Measurements from ENCODE around the gene NOS1.
"Not testable (repeated sequence)": the region's sequence is repeated elsewhere in the genome, so short reads cannot be mapped to it uniquely, and the experiment has no call there.

NOS1 gene

DNA sequence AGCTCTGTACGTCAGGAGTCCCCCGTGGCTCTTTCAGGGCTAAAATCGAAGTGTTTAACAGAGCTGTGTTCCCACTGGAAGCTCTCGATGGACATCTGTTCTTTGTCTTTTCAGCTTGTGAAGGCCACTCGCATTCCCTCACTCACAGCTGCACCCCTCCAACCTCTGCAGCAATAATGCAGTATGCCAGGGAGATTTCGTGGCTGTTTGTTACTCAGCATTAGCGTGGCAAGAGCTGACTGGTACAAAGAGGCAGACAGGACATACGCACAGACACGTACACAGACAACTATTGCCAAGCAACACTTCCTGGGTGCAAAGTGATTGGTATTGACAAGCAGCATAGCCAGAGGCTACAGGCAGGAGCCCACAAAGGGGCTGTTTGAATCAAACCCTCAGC lies 159.4 kb downstream of the NOS1 start:
- no peak for DNase-seq

DNA sequence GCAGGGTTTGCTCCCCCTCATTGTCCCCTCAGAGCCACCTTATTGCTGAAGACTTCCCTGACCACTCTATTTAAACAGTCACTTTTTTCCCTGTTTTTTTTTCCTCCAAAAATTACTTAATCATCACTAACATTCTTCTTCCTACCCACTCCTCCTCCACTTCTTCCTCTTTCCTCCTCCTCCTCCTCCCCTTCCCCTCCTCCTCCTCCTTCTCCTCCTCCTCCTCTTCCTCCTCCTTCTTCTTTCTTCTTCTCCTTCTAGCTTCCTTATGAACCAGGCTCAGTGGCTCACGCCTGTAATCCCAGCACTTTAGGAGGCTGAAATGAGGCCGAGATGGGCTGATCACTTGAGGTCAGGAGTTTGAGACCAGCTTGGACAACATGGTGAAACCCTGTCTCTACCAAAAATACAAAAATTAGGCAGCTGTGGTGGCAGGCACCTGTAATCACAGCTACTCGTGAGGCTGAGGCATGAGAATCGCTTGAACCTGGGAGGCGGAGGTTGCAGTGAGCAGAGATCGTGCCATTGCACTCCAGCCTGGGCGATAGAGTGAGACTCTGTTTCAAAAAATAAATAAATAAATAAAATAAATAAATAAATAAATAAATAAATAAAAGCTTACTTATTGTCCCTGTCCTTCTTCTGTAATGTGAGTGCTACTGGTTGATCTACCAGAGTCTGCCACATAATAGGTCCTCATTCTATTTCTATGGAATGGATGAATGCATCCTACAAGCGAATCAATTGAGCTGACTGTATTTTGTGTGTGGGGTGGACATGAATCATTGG lies 161.3 kb downstream of the NOS1 start:
- not testable (repeated sequence) for DNase-seq

- not testable (repeated sequence) for DNase-seq
Measured at GRCh38 chr12:117196334-117196733, 165.1 kb downstream of the NOS1 start.

DNA sequence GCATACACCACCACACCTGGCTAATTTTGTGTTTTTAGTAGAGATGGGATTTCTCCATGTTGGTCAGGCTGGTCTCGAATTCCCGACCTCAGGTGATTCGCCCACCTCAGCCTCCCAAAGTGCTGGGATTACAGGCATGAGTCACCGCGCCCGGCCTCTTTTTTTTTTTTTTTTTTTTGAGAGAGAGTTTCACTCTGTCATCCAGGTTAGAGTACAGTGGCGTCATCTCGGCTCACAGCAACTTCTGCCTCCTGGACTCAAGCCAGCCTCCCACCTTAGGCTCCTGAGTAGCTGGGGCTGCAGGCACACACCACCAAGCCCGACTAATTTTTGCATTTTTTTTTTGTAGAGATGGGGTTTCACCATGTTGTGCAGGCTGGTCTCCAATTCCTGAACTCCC lies 166.4 kb downstream of the NOS1 start:
- not testable (repeated sequence) for DNase-seq

GRCh38 chr12:117193903-117194302 lies 167.5 kb downstream of the NOS1 start:
- DNase-seq: no peak

GRCh38 chr12:117192581-117192980 lies 168.8 kb downstream of the NOS1 start:
- not testable (repeated sequence) for DNase-seq

DNA sequence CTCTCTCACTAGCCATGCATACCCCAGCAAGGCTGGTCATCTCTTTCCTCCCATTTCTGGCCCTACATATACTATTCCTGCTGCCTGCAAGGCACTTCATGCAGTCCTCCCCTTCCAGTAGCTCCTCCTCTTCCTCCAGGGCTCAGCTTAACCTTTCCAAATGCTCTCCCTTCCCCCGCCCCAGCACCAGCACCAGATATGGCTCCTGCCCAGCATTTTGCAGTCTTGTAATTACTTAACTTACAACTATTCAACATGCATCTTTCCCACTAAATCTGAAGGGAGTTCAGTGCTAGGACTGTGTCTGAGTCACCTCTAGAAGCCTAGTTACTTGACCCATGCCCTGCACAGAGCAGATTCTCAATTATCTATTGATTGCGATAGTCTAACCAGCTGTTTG lies 169.4 kb downstream of the NOS1 start:
- no peak for DNase-seq

DNA sequence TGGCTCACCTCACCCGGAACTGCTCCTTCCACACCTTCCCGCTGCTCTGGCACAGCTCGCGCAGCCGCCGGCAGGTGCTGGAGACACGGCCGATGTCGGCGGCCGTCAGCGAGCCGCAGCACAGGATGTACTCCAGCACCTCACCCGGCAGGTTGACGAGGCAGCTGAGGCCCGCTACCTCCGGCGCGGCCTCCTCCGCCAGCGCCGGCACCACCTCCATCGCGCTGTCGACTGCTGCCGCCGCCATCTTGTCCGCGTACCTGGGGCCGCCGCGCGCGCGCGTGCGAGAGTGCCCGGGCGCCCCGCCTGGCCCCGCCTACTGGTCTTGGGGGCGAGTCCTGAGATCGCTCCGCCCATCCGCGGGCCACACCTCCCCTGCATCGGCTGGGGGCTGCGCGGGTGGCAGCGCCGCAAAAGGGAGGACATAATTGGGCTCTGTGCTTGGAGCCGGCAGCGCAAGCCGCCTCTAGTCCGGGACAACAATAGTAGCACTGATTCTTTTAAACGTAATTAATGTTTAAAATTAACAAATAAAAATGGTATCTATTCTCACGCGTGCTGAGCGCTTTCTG lies 171.1 kb downstream of the NOS1 start, which contains the start of gene FBXO21:
Gene FBXO21, minus strand, starts transcription at position 261 of the 572 bp plus-strand sequence. Its CDS starts 14 bp downstream, at position 247.
- peak; percentile 92 to 94 for DNase-seq

GRCh38 chr12:117189725-117190209 lies 171.7 kb downstream of the NOS1 start:
- DNase-seq: peak; percentile 28 to 30

GRCh38 chr12:117188961-117189724 lies 172.3 kb downstream of the NOS1 start:
- no peak for DNase-seq

GRCh38 chr12:117188121-117188665 lies 173.2 kb downstream of the NOS1 start:
- DNase-seq: no peak

DNA sequence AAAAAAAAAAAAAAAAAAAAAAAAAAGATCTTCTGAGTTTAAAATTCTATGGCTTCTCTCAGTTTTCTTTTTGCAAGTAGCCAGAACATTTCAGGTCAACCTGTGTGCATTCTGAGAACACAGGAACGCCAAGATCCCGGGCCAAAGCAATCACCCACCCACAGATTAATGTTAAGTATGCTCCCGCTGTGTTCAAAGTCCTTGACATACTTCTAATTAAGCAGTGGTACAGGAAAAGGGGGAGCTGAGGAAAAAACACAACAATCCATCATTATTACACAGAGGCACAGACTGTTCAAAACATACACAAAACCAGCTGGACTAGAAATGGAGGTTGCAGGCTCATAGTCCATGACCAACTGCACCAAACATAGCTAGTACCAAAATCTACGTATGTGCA lies 174.0 kb downstream of the NOS1 start:
- no peak for DNase-seq

GRCh38 chr12:117182866-117183265 lies 178.6 kb downstream of the NOS1 start:
- no peak for DNase-seq

- not testable (repeated sequence) for DNase-seq
Measured at GRCh38 chr12:117181468-117181843, 180.0 kb downstream of the NOS1 start.

- no peak for DNase-seq
Measured at GRCh38 chr12:117180758-117181467, 180.5 kb downstream of the NOS1 start.

- no peak for DNase-seq
Measured at GRCh38 chr12:117178745-117179144, 182.7 kb downstream of the NOS1 start.

DNA sequence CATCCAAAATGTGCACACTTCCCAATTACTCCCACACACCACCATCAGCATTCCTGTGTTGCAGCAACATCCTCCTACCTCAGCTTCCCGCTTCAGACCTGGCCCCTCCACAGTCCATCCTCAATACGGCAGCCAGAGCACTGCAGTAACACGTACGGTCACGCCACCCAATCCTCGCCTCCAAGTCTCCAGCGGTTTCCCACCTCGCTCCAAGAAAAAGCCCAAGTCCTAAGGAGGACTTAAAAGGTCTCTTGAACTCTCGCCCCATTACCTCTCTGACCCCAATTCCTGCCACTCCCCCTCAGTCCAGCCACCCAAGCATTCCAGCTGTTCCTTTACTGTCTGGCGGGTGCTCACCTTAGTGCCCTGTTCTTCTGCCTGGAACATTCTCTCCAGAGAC lies 183.1 kb downstream of the NOS1 start:
- DNase-seq: no peak

- no peak for DNase-seq
Measured at GRCh38 chr12:117172168-117172567, 189.3 kb downstream of the NOS1 start.

GRCh38 chr12:117171499-117172162 lies 189.8 kb downstream of the NOS1 start:
- no peak for DNase-seq

DNA sequence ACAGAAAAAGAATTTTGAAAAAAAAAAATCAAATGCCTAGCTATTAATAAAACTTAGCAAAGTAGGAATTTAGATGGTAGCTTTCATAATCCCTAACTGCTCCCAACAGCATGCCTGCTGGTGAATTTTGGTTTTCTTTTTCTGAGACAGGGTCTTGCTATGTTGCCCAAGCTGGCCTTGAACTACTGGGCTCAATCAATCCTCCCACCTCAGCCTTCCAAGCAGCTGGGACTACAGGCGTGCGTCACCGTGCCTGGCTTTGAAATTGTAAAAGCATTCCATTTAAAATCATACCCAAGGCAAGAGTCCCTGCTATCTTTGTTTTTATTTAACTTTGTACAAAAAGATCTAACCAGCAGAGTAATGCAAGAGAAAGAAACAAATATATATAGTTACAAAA lies 191.9 kb downstream of the NOS1 start:
- no peak for DNase-seq

DNA sequence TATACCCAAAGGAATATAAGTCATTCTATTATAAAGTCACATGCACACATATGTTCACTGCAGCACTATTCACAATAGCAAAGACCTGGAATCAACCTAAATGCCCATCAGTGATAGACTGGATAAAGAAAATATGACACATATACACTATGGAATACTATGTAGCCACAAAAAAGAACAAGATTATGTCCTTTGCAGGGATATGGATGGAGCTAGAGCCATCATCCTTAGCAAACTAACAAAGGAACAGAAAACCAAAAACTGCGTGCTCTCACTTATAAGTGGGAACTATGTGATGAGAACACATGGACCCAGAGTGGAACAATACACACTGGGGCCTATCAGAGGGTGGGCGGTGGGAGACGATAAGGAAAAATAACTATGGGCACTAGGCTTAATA lies 192.4 kb downstream of the NOS1 start:
- no peak for DNase-seq

GRCh38 chr12:117167769-117168168 lies 193.7 kb downstream of the NOS1 start:
- DNase-seq: no peak
